K562 (cell line): ENCODE data around the gene LTA4H. TPM values are rescaled to one million over a fixed set of nuclear protein-coding genes. Genes with fewer than 3 reads are reported as not detected.

ENCODE experiments used
- ATAC-seq: fragments of 200-7000 bp; cut with Tn5 transposase; 3 replicates; pipeline ENCODE4 v1.9.1; 2020; ENCODE audit warnings: moderate library complexity
- BruUV-seq: library from RNA; stranded (reverse); fragments of 400-500 nt; replicated peaks from 2 replicates; lab custom pipeline; 2021; lab: Mats Ljungman, UMichigan
- CTCF ChIA-PET: fragments of 300-600 bp; formaldehyde crosslinking; extraction: SDS; loops from one replicate; lab custom pipeline; 2021; ENCODE audit warnings: low intra/inter-chr PET ratio; lab: Yijun Ruan, JAX
- POLR2A ChIA-PET: fragments of 300-600, 350-650 bp; sonication (Branson Sonifier 250); formaldehyde crosslinking; extraction: SDS; loops from one replicate; lab custom pipeline; 2021; ENCODE audit warnings: antibody characterized with exemption, inconsistent platforms; lab: Yijun Ruan, JAX
- DNase-seq, 4 experiments: peaks; one replicate each; pipeline versions ENCODE4 v3.0.0 to v3.0.0-alpha.2; 2011 to 2018; ENCODE audit warnings: low spot score in 3 of 4, mixed read lengths in 3 of 4; ENCODE audit errors: extremely low read depth in 1 of 4
- FAIRE-seq: peaks from 2 replicates; lab custom pipeline; 2011; peaks lifted over from hg19 to GRCh38; lab: Jason Lieb, UNC
- H2AFZ ChIP-seq: 2 replicates; pipeline ENCODE4 v1.6.0; 2011; ENCODE audit warnings: low read depth, low read length, control low read depth, inconsistent platforms
- H3K27ac ChIP-seq: fragments of 200-600 bp; 3 replicates; pipeline ENCODE4 v1.8.0; 2011; ENCODE audit warnings: low read depth, mild to moderate bottlenecking, control low read depth, inconsistent platforms, low read length, moderate library complexity, mixed read lengths; ENCODE audit errors: extremely low read depth
- H3K27me3 ChIP-seq, 2 experiments: fragments of 300-600 bp in 1 of 2; 2 replicates in 1 of 2; 3 replicates in 1 of 2; pipeline versions ENCODE4 v1.6.0 to v1.8.0; 2011; ENCODE audit warnings: inconsistent platforms in 2 of 2, low read length in 2 of 2, mild to moderate bottlenecking in 1 of 2, mixed read lengths in 1 of 2, moderate library complexity in 1 of 2; ENCODE audit not compliant: control insufficient read depth in 2 of 2, insufficient read depth in 2 of 2
- H3K36me3 ChIP-seq: fragments of 300-600 bp; 3 replicates; pipeline ENCODE4 v1.8.0; 2011; ENCODE audit warnings: mild to moderate bottlenecking, low read length, inconsistent platforms; ENCODE audit not compliant: control insufficient read depth, insufficient read depth
- H3K4me1 ChIP-seq, 2 experiments: fragments of 200-600 bp in 1 of 2; replicated peaks in 1 of 2; 2 replicates in 1 of 2; 3 replicates in 1 of 2; pipeline versions ENCODE4 v1.5.1 to v1.8.0; 2011; ENCODE audit warnings: inconsistent platforms in 2 of 2, low read length in 2 of 2, mild to moderate bottlenecking in 1 of 2, mixed read lengths in 1 of 2, moderate library complexity in 1 of 2; ENCODE audit not compliant: control insufficient read depth in 2 of 2, insufficient read depth in 2 of 2
- H3K4me2 ChIP-seq: 2 replicates; pipeline ENCODE4 v1.6.1; 2011; ENCODE audit warnings: low read length, control low read depth, inconsistent platforms, mixed read lengths; ENCODE audit not compliant: insufficient read depth
- H3K4me3 ChIP-seq: fragments of 200-600 bp; sonication (generic), shearing (Covaris generic); 2 replicates; pipeline ENCODE4 v1.5.1; 2016; ENCODE audit warnings: control low read depth, inconsistent platforms
- H3K79me2 ChIP-seq: fragments of 200-600 bp; 3 replicates; pipeline ENCODE4 v1.8.0; 2011; ENCODE audit warnings: low read length, inconsistent platforms; ENCODE audit not compliant: control insufficient read depth, insufficient read depth
- H3K9ac ChIP-seq, 2 experiments: 2 replicates each; pipeline versions ENCODE4 v1.6.0 to v1.6.1; 2011; ENCODE audit warnings: low read depth in 2 of 2, low read length in 2 of 2, control low read depth in 1 of 2, inconsistent platforms in 1 of 2, mild to moderate bottlenecking in 1 of 2, mixed read lengths in 1 of 2; ENCODE audit not compliant: insufficient read depth in 1 of 2
- H3K9me1 ChIP-seq: one replicate; pipeline ENCODE4 v1.6.0; 2011; ENCODE audit warnings: inconsistent platforms, mild to moderate bottlenecking, low read length, moderate library complexity; ENCODE audit not compliant: control insufficient read depth, insufficient read depth
- H3K9me3 ChIP-seq: replicated peaks from 2 replicates; pipeline ENCODE4 v1.5.1; 2011; ENCODE audit warnings: low read depth, low read length, inconsistent platforms; ENCODE audit not compliant: control insufficient read depth, insufficient read depth
- H4K20me1 ChIP-seq: replicated peaks from 2 replicates; pipeline ENCODE4 v1.6.1; 2011; ENCODE audit warnings: low read length, inconsistent platforms, mixed read lengths; ENCODE audit not compliant: control insufficient read depth, insufficient read depth
- CAMTA2 ChIP-seq: fragments of 250-450 bp; sonication (Bioruptor Pico); conservative IDR thresholded peaks from 2 replicates; pipeline ENCODE4 v1.5.1; 2022
- CCNT2 ChIP-seq: IDR thresholded peaks from 2 replicates; pipeline ENCODE4 v1.6.1; 2011; ENCODE audit warnings: borderline replicate concordance, low read depth, mild to moderate bottlenecking, moderate library complexity, mixed read lengths, low read length; ENCODE audit not compliant: insufficient read length; ENCODE audit errors: extremely low read depth
- GABPA ChIP-seq: fragments of 200-800 bp; sonication (Bioruptor generic); conservative IDR thresholded peaks from 2 replicates; pipeline ENCODE4 v1.6.1; 2016; ENCODE audit warnings: low read depth, missing genetic modification characterization, missing compliant biosample characterization
- HNRNPUL1 ChIP-seq: fragments of 200-400 bp; formaldehyde crosslinking; IDR thresholded peaks from 2 replicates; pipeline ENCODE4 v1.6.1; 2017; ENCODE audit warnings: low read length
- HSF4 ChIP-seq: fragments of 250-450 bp; sonication (Bioruptor Pico); IDR thresholded peaks from 2 replicates; pipeline ENCODE4 v2.1.2; 2022; ENCODE audit warnings: mild to moderate bottlenecking, moderate library complexity, borderline replicate concordance
- ILF3 ChIP-seq: fragments of 450-650 bp; IDR thresholded peaks from 2 replicates; pipeline ENCODE4 v1.6.1; 2018; ENCODE audit warnings: antibody characterized with exemption, mild to moderate bottlenecking, moderate library complexity, borderline replicate concordance
- KLF1 ChIP-seq: fragments of 450-650 bp; IDR thresholded peaks from 2 replicates; pipeline ENCODE4 v1.6.1; 2016; ENCODE audit warnings: missing genetic modification characterization, missing compliant biosample characterization
- PHF8 ChIP-seq: fragments of 200-600 bp; sonication (generic); IDR thresholded peaks from 2 replicates; pipeline ENCODE4 v1.6.1; 2012; ENCODE audit warnings: mixed run types, mild to moderate bottlenecking, inconsistent platforms, low read length, moderate library complexity, borderline replicate concordance
- POLR2AphosphoS5 ChIP-seq: IDR thresholded peaks from 2 replicates; pipeline ENCODE4 v1.6.1; 2011; ENCODE audit warnings: mild to moderate bottlenecking, low read depth, low read length, moderate library complexity; ENCODE audit not compliant: control insufficient read depth, insufficient read depth
- POLR2B ChIP-seq: fragments of 450-650 bp; IDR thresholded peaks from 2 replicates; pipeline ENCODE4 v1.6.1; 2018; ENCODE audit warnings: low read depth; ENCODE audit not compliant: partially characterized antibody
- RHOXF2B ChIP-seq: fragments of 250-450 bp; sonication (Bioruptor Pico); conservative IDR thresholded peaks from 2 replicates; pipeline ENCODE4 v1.5.1; 2021
- SAFB2 ChIP-seq: fragments of 200-400 bp; formaldehyde crosslinking; IDR thresholded peaks from 2 replicates; pipeline ENCODE4 v1.6.1; 2018; ENCODE audit warnings: borderline replicate concordance, low read length, low read depth, moderate library complexity; ENCODE audit not compliant: severe bottlenecking
- TCF7 ChIP-seq: sonication (generic); IDR thresholded peaks from 2 replicates; pipeline ENCODE4 v1.6.1; 2016; ENCODE audit warnings: antibody characterized with exemption, borderline replicate concordance
- XRCC5 ChIP-seq: fragments of 200-400 bp; formaldehyde crosslinking; IDR thresholded peaks from 2 replicates; pipeline ENCODE4 v1.6.1; 2017; ENCODE audit warnings: low read depth, mild to moderate bottlenecking, low read length
- WGBS: fragments of 100-300 bp; shearing (Covaris generic); methylation state at CpG from one replicate; pipeline ENCODE4 v1.1.6; 2016; ENCODE audit warnings: low coverage, mixed read lengths; ENCODE audit not compliant: insufficient coverage; ENCODE audit errors: missing lambda C conversion rate; 5-methylcytosine and 5-hydroxymethylcytosine counted together
- in situ Hi-C: fragments of 300-500 bp; cut with MboI; formaldehyde crosslinking; loops from 4 replicates; pipeline ENCODE4 v1.15.0; 2018; ENCODE audit warnings: inconsistent platforms, mixed read lengths
- intact Hi-C: fragments of 100-400 bp; cut with micrococcal nuclease; formaldehyde crosslinking; loops from 2 replicates; pipeline ENCODE4 v1.14.2; 2022
- polyA plus RNA-seq, 8 experiments: library from polyadenylated mRNA; depleted of rRNA in 4 of 8; stranded (reverse) in 5 of 8; unstranded in 3 of 8; fragments of >200 nt; fragmentation: Nextera tagmentation in 2 of 8; fragmentation: Illumina TruSeq in 1 of 8; extraction: Ambion mirVana in 2 of 8; extraction: Trizol in 1 of 8; gene quantifications; 2 replicates each; pipeline versions ENCODE4 v1.2.1 to v1.2.3, GENCODE V29; 2011 to 2014; ENCODE audit warnings: inconsistent platforms in 1 of 8, missing spikeins in 1 of 8
- total RNA-seq, 7 experiments: library from RNA; depleted of rRNA in 6 of 7; stranded (reverse); fragments of >200 nt in 6 of 7; fragmentation: Illumina TruSeq in 2 of 7; extraction: Trizol in 2 of 7; gene quantifications; 2 replicates each; pipeline versions ENCODE4 v1.2.1 to v1.2.3, GENCODE V29; 2011 to 2021; ENCODE audit warnings: low replicate concordance in 1 of 7
- TF ChIP-seq, protein P1 (sequence below): sonication (generic); formaldehyde crosslinking; IDR thresholded peaks from 2 replicates; pipeline ENCODE4 v1.8.0; 2023; ENCODE audit warnings: mild to moderate bottlenecking, missing genetic modification reagents
- TF ChIP-seq, protein P2 (sequence below): fragments of 450-650 bp; IDR thresholded peaks from 2 replicates; pipeline ENCODE4 v1.6.1; 2016; ENCODE audit warnings: missing biosample characterization, missing genetic modification characterization
- TF ChIP-seq, protein P3 (sequence below): sonication (generic); formaldehyde crosslinking; IDR thresholded peaks from 2 replicates; pipeline ENCODE4 v1.8.1; 2022; ENCODE audit warnings: missing genetic modification reagents

LTA4H gene
- total and polyA plus RNA-seq, 9 of the 15 experiments (the other 6 are each of a cell fraction or from before 2014, with no cell fraction given): 25.2 to 58.1 (median 40.5) TPM

DNA sequence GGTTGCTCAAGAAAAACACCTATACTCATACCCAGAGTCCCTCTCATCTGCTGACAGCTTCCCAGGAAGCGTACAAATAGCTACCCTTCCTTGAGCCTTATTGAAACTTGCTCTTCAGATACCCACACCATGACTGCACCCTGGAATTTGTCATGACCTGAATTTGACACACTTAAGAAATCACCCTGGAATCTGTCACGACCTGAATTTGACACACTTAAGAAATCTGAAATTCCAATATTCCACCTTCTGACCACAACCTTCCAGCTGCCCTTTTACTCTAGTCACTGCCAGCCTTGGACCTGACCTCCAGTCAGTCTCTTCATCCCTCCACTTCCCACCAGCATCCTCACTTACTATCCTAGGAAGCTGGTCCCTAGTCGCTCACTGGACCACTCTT lies 38.1 kb downstream of the LTA4H start:
- no peak for DNase-seq
- Histone ChIP-seq H3K27me3 (peaks cover 0 to 16% of the 10 kb centered on the region in 2 experiments; a peak in 3 of 5 replicates), H3K9me3 (no peaks in the 10 kb centered on the region), H3K36me3 (no peaks in the 10 kb centered on the region), H3K4me3 (no peak overlapping the region), H3K27ac (no peak overlapping the region), H2AFZ (no peak overlapping the region), H3K9me1 (no peaks in the 10 kb centered on the region)
- POLR2A ChIA-PET: no interaction called here
- WGBS: 3% methylated on average over 3 of the region's 3 CpGs
- TF ChIP-seq SAFB2 (no peak), POLR2AphosphoS5 (no peak), CAMTA2 (CRISPR knock-in tag) (no peak), ILF3 (no peak), GABPA (tag) (no peak), HSF4 (no peak), XRCC5 (no peak), KLF1 (tag) (no peak), TCF7 (no peak), HNRNPUL1 (no peak), CCNT2 (no peak), PHF8 (no peak), POLR2B (no peak), RHOXF2B (no peak)
- TF ChIP-seq, protein P1, sequence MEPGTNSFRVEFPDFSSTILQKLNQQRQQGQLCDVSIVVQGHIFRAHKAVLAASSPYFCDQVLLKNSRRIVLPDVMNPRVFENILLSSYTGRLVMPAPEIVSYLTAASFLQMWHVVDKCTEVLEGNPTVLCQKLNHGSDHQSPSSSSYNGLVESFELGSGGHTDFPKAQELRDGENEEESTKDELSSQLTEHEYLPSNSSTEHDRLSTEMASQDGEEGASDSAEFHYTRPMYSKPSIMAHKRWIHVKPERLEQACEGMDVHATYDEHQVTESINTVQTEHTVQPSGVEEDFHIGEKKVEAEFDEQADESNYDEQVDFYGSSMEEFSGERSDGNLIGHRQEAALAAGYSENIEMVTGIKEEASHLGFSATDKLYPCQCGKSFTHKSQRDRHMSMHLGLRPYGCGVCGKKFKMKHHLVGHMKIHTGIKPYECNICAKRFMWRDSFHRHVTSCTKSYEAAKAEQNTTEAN (CRISPR knock-in tag): no peak
- TF ChIP-seq, protein P2, sequence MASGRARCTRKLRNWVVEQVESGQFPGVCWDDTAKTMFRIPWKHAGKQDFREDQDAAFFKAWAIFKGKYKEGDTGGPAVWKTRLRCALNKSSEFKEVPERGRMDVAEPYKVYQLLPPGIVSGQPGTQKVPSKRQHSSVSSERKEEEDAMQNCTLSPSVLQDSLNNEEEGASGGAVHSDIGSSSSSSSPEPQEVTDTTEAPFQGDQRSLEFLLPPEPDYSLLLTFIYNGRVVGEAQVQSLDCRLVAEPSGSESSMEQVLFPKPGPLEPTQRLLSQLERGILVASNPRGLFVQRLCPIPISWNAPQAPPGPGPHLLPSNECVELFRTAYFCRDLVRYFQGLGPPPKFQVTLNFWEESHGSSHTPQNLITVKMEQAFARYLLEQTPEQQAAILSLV (tag): no peak
- TF ChIP-seq, protein P3, sequence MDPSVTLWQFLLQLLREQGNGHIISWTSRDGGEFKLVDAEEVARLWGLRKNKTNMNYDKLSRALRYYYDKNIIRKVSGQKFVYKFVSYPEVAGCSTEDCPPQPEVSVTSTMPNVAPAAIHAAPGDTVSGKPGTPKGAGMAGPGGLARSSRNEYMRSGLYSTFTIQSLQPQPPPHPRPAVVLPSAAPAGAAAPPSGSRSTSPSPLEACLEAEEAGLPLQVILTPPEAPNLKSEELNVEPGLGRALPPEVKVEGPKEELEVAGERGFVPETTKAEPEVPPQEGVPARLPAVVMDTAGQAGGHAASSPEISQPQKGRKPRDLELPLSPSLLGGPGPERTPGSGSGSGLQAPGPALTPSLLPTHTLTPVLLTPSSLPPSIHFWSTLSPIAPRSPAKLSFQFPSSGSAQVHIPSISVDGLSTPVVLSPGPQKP: no peak
- TF ChIP-seq, all 486 proteins: peak for 0
- FAIRE-seq: no peak
- H3K4me1 ChIP-seq: peaks cover 0 to 5% of the 10 kb centered on the region in 2 experiments; a peak in 1 of 5 replicates
- intact Hi-C loops: loop anchor here (5.0 to 10.0 kb wide), 2 partner anchors 175 to 372 kb away; no protein-coding TSS in a partner anchor
- ATAC-seq: no peak
- no TSS peak for BruUV-seq
- H4K20me1 ChIP-seq: no peaks in the 10 kb centered on the region
- in situ Hi-C loops: no loop called here
- no peak overlapping the region for H3K4me2 ChIP-seq
- no peak overlapping the region for H3K9ac ChIP-seq
- H3K79me2 ChIP-seq: no peaks in the 10 kb centered on the region
- CTCF ChIA-PET: no interaction called here
